Gastroesophageal sphincter (tissue), 4 donors: ENCODE results near the gene PLCD4. TPM values are rescaled to one million over a fixed set of nuclear protein-coding genes. Genes with fewer than 3 reads are reported as not detected.

Experiments
- ATAC-seq: fragments of 150-250 bp; one replicate; pipeline ENCODE4 v1.9.1; 2016; ENCODE audit warnings: mild to moderate bottlenecking, moderate library complexity
- H3K27ac ChIP-seq, 4 donors: fragments of 200-600 bp; sonication (generic) in 3 of 4; 1 replicate in 3 of 4; 2 replicates in 1 of 4; pipeline ENCODE4 v1.5.1; 2016 to 2019
- H3K27me3 ChIP-seq: fragments of 200-600 bp; sonication (generic); one replicate; pipeline ENCODE4 v1.5.1; 2019
- H3K36me3 ChIP-seq, 2 donors: fragments of 200-600 bp; sonication (generic); one replicate each; pipeline ENCODE4 v1.5.1; 2019; ENCODE audit warnings: control low read depth in 1 of 2
- H3K4me1 ChIP-seq, 3 donors: fragments of 200-600 bp; sonication (generic); 1 replicate in 2 of 3; 2 replicates in 1 of 3; pipeline ENCODE4 v1.5.1; 2016 to 2019; ENCODE audit warnings: control low read depth in 2 of 3
- H3K4me3 ChIP-seq, 2 donors: fragments of 200-600 bp; sonication (generic); one replicate each; pipeline ENCODE4 v1.5.1; 2019; ENCODE audit warnings: mild to moderate bottlenecking in 1 of 2, moderate library complexity in 1 of 2
- H3K9me3 ChIP-seq, 3 donors: fragments of 200-600 bp; sonication (generic); one replicate each; pipeline ENCODE4 v1.5.1; 2017 to 2019; ENCODE audit warnings: control low read depth in 2 of 3
- EP300 ChIP-seq: sonication (generic); formaldehyde crosslinking; IDR thresholded peaks from one replicate; pipeline ENCODE4 v1.6.1; 2017; ENCODE audit warnings: antibody characterized with exemption, mild to moderate bottlenecking
- POLR2A ChIP-seq, 2 donors: fragments of 450-650 bp; IDR thresholded peaks; one replicate each; pipeline ENCODE4 v1.6.1; 2017; ENCODE audit warnings: antibody characterized with exemption in 2 of 2, mild to moderate bottlenecking in 2 of 2, moderate library complexity in 1 of 2
- POLR2AphosphoS5 ChIP-seq: sonication (generic); formaldehyde crosslinking; IDR thresholded peaks from one replicate; pipeline ENCODE4 v1.6.1; 2017; ENCODE audit warnings: antibody characterized with exemption
- WGBS, 2 donors: methylation state at CpG; one replicate each; pipeline ENCODE4 v1.1.5; 2018; ENCODE audit warnings: low coverage in 1 of 2; 5-methylcytosine and 5-hydroxymethylcytosine counted together
- total RNA-seq, 4 donors: library from RNA; depleted of rRNA; stranded (reverse); fragments of >200 nt; gene quantifications; one replicate each; pipeline ENCODE4 v1.1.0, GENCODE V29; 2016
- TF ChIP-seq, protein P1 (sequence below), 4 experiments: fragments of 200-600 bp in 2 of 4; fragments of 450-650 bp in 2 of 4; sonication (generic) in 1 of 4; IDR thresholded peaks; one replicate each; pipeline ENCODE4 v1.5.1; 2017 to 2019; ENCODE audit warnings: antibody characterized with exemption in 4 of 4, mild to moderate bottlenecking in 2 of 4, moderate library complexity in 2 of 4

Gene PLCD4
- total RNA-seq, 4 donors from 2014 or later, result 1.6 to 18.8 (median 9.3) TPM

GRCh38 chr2:218663901-218664300, 56.2 kb downstream of the PLCD4 start:
- 20% methylated on average over 1 of the region's 15 CpGs; no CpG with 5 or more reads in 1 of the 2 donors for WGBS, 2 donors
- Histone ChIP-seq H3K27ac (no peak overlapping the region), H3K27me3 (no peaks in the 10 kb centered on the region), H3K36me3 (peaks cover 0 to 76% of the 10 kb centered on the region in 2 donors), H3K4me1 (peaks cover 0 to 13% (median 7%) of the 10 kb centered on the region in 3 donors), H3K9me3 (no peaks in the 10 kb centered on the region), H3K4me3 (no peak overlapping the region)
- no peak for TF ChIP-seq POLR2A (IDR thresholded peaks at IDR 0.05)
- no peak for TF ChIP-seq EP300
- TF ChIP-seq, protein P1, sequence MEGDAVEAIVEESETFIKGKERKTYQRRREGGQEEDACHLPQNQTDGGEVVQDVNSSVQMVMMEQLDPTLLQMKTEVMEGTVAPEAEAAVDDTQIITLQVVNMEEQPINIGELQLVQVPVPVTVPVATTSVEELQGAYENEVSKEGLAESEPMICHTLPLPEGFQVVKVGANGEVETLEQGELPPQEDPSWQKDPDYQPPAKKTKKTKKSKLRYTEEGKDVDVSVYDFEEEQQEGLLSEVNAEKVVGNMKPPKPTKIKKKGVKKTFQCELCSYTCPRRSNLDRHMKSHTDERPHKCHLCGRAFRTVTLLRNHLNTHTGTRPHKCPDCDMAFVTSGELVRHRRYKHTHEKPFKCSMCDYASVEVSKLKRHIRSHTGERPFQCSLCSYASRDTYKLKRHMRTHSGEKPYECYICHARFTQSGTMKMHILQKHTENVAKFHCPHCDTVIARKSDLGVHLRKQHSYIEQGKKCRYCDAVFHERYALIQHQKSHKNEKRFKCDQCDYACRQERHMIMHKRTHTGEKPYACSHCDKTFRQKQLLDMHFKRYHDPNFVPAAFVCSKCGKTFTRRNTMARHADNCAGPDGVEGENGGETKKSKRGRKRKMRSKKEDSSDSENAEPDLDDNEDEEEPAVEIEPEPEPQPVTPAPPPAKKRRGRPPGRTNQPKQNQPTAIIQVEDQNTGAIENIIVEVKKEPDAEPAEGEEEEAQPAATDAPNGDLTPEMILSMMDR (IDR thresholded peaks at IDR 0.05), result no peak
- no peak for TF ChIP-seq POLR2AphosphoS5
- ATAC-seq, result no peak

- no peak for TF ChIP-seq EP300
- TF ChIP-seq, protein P1 (IDR thresholded peaks at IDR 0.05), result no peak
- TF ChIP-seq POLR2A (IDR thresholded peaks at IDR 0.05), result no peak
- TF ChIP-seq POLR2AphosphoS5, result no peak
- Histone ChIP-seq H3K4me1 (peaks cover 0 to 18% (median 7%) of the 10 kb centered on the region in 3 donors), H3K27ac (no peak overlapping the region), H3K9me3 (no peaks in the 10 kb centered on the region), H3K4me3 (no peak overlapping the region), H3K27me3 (no peaks in the 10 kb centered on the region), H3K36me3 (peaks cover 0 to 82% of the 10 kb centered on the region in 2 donors)
- WGBS, 2 donors, result 93 to 100% methylated on average over 3 to 7 of the region's 7 CpGs
- ATAC-seq, result no peak
Measured at GRCh38 chr2:218664653-218665052, 57.0 kb downstream of the PLCD4 start.

- Histone ChIP-seq H3K36me3 (peaks cover 0 to 44% of the 10 kb centered on the region in 2 donors), H3K9me3 (no peaks in the 10 kb centered on the region), H3K4me1 (peaks cover 0 to 27% (median 4%) of the 10 kb centered on the region in 3 donors), H3K4me3 (peak overlapping the region; percentile 82 to 89), H3K27ac (peak overlapping the region; percentile 48 to 89 (median 80)), H3K27me3 (no peaks in the 10 kb centered on the region)
- WGBS, 2 donors, result 41 to 63% methylated on average over 8 to 12 of the region's 12 CpGs
- TF ChIP-seq POLR2AphosphoS5, result no peak
- TF ChIP-seq, protein P1 (IDR thresholded peaks at IDR 0.05), result no peak
- no peak for TF ChIP-seq POLR2A (IDR thresholded peaks at IDR 0.05)
- no peak for TF ChIP-seq EP300
- ATAC-seq, result no peak
Measured at GRCh38 chr2:218671097-218671653, 63.5 kb downstream of the PLCD4 start.

DNA sequence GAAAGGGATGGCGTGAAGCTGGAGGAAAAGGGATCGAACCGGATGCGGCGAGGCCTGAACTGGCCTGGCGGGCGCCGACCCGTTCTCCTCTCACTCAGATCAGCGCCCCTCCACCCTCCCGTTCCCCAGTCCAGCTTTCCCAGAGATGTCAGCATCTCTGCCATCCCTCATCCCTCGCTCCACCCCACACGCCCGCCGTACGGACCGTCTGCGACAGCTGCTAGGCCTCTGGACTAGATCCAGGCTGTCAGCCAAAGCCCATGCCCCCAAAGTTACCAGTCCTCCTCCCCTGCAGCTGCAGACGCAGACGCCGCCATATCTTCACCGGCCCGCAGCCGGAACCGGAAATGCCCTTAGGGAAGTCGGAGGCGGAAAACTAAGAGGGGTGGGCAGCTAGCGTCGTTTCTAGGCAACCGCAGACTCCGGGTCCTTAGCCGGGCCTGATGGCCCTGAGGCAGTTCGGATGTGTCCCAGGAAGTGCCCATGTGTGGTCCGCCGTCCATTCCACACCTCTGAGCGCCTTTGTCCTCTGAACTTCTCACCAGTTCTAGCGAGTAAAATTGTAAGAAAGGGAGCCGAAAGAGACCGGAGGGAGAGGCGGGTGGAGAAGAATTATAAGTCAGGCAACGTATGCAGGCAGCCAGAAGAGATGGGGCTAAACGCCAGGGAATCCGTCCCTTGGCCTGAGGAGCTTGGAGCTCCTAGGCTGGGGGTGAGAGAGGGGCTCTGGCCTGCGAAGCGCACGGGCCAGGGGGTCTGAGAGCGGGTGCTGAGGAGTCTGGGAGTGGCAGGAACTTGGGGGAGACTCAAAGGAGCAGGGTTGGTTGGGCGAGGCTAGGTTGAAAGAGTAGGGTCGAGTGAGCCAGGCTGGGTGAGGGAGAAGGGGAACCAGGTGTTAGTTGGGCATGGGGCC, 64.2 kb downstream of the PLCD4 start, which contains the start of the genes RNF25 and STK36:
TSS of gene RNF25 (minus strand) at position 349 of the 913 bp plus-strand sequence. CDS start at position 317, 32 bp downstream.
TSS of gene STK36 (plus strand) at position 433 of the 913 bp plus-strand sequence. CDS start 744 bp downstream, outside the sequence.
- Histone ChIP-seq H3K9me3 (no peaks in the 10 kb centered on the region), H3K27ac (peak within 1 kb of the TSS; percentile 48 to 89 (median 80)), H3K36me3 (peaks cover 0 to 44% of the 10 kb centered on the region in 2 donors), H3K4me1 (peaks cover 0 to 27% (median 4%) of the 10 kb centered on the region in 3 donors), H3K4me3 (peak within 1 kb of the TSS; percentile 82 to 89), H3K27me3 (no peaks in the 10 kb centered on the region)
- ATAC-seq, result peak; percentile 96
- no peak for TF ChIP-seq EP300
- TF ChIP-seq, protein P1 (IDR thresholded peaks at IDR 0.05), result peak in 1 of 4 experiments; percentile 20
- TF ChIP-seq POLR2AphosphoS5, result peak; percentile 95
- TF ChIP-seq POLR2A (IDR thresholded peaks at IDR 0.05), result peak; percentile 77 to 82
- WGBS, 2 donors, result 0 to 1% methylated on average over 23 to 36 of the region's 49 CpGs
